GM23338 (cell line): ENCODE measurements around the gene LEPR. TPM values are rescaled to one million over a fixed set of nuclear protein-coding genes. Genes with fewer than 3 reads are reported as not detected.

Experiments
- ATAC-seq: fragments of 200-7000 bp; cut with Tn5 transposase; 3 replicates; pipeline ENCODE4 v1.9.1; 2020
- DNase-seq: peaks from one replicate; pipeline ENCODE4 v3.0.0-alpha.2; 2015; ENCODE audit warnings: low spot score
- H2AFZ ChIP-seq: fragments of 200-600 bp; sonication (generic); 2 replicates; pipeline ENCODE4 v1.8.0; 2016; ENCODE audit warnings: antibody characterized with exemption, mild to moderate bottlenecking, moderate library complexity
- H3F3A ChIP-seq: fragments of 200-600 bp; sonication (generic); replicated peaks from 2 replicates; pipeline ENCODE4 v1.8.0; 2017; ENCODE audit warnings: antibody characterized with exemption, mixed run types, low read depth
- H3K27ac ChIP-seq: fragments of 200-600 bp; sonication (generic); 2 replicates; pipeline ENCODE4 v1.6.1; 2016; ENCODE audit warnings: low read depth
- H3K27me3 ChIP-seq: fragments of 200-600 bp; sonication (generic); 2 replicates; pipeline ENCODE4 v1.8.0; 2016; ENCODE audit warnings: mild to moderate bottlenecking, mixed run types, moderate library complexity; ENCODE audit not compliant: insufficient read depth
- H3K36me3 ChIP-seq: fragments of 200-600 bp; sonication (generic); 2 replicates; pipeline ENCODE4 v1.8.0; 2016; ENCODE audit warnings: mild to moderate bottlenecking; ENCODE audit not compliant: insufficient read depth
- H3K4me1 ChIP-seq: fragments of 200-600 bp; sonication (generic); 2 replicates; pipeline ENCODE4 v1.8.0; 2016; ENCODE audit warnings: mild to moderate bottlenecking, moderate library complexity; ENCODE audit not compliant: insufficient read depth
- H3K4me2 ChIP-seq: fragments of 200-600 bp; sonication (generic); 2 replicates; pipeline ENCODE4 v1.7.1; 2017; ENCODE audit warnings: mixed run types
- H3K4me3 ChIP-seq: fragments of 200-600 bp; sonication (generic); 2 replicates; pipeline ENCODE4 v1.6.1; 2016; ENCODE audit warnings: mixed run types
- H3K79me2 ChIP-seq: fragments of 200-600 bp; sonication (generic); replicated peaks from 2 replicates; pipeline ENCODE4 v1.8.0; 2017; ENCODE audit warnings: mild to moderate bottlenecking; ENCODE audit not compliant: insufficient read depth
- H3K9me2 ChIP-seq: fragments of 200-600 bp; sonication (generic); 2 replicates; pipeline ENCODE4 v1.8.0; 2017; ENCODE audit not compliant: insufficient read depth
- H4K20me1 ChIP-seq: fragments of 200-600 bp; sonication (generic); replicated peaks from 2 replicates; pipeline ENCODE4 v1.8.0; 2017; ENCODE audit warnings: mild to moderate bottlenecking; ENCODE audit not compliant: insufficient read depth
- H3K27ac Mint-ChIP-seq: 2 replicates; pipeline ENCODE4 v1.8.0; 2020; ENCODE audit warnings: inconsistent platforms, mild to moderate bottlenecking, moderate library complexity, mixed read lengths
- H3K27me3 Mint-ChIP-seq: 3 replicates; pipeline ENCODE4 v1.8.0; 2022; ENCODE audit warnings: low read depth, mild to moderate bottlenecking, moderate library complexity, mixed read lengths, inconsistent platforms; ENCODE audit not compliant: insufficient read depth, poor library complexity
- H3K36me3 Mint-ChIP-seq: 3 replicates; pipeline ENCODE4 v1.8.0; 2021; ENCODE audit warnings: low read depth, mild to moderate bottlenecking, inconsistent platforms, moderate library complexity, mixed read lengths
- H3K4me1 Mint-ChIP-seq: 3 replicates; pipeline ENCODE4 v1.8.0; 2020; ENCODE audit warnings: mild to moderate bottlenecking, inconsistent platforms, mixed read lengths
- H3K4me3 Mint-ChIP-seq: 3 replicates; pipeline ENCODE4 v1.8.0; 2021; ENCODE audit warnings: moderate library complexity, mild to moderate bottlenecking, inconsistent platforms, mixed read lengths
- H3K9me3 Mint-ChIP-seq: 3 replicates; pipeline ENCODE4 v1.8.0; 2020; ENCODE audit warnings: moderate library complexity, mild to moderate bottlenecking, inconsistent platforms, mixed read lengths
- EZH2phosphoT487 ChIP-seq: fragments of 200-600 bp; sonication (generic); IDR thresholded peaks from one replicate; pipeline ENCODE4 v1.8.1; 2018; ENCODE audit warnings: antibody characterized with exemption; ENCODE audit not compliant: unreplicated experiment
- NANOG ChIP-seq: IDR thresholded peaks from 2 replicates; pipeline ENCODE4 v1.6.1; 2016; ENCODE audit warnings: antibody characterized with exemption, borderline replicate concordance
- POLR2AphosphoS5 ChIP-seq: IDR thresholded peaks from 2 replicates; pipeline ENCODE4 v1.6.1; 2016; ENCODE audit warnings: antibody characterized with exemption, low read depth
- STAT1 ChIP-seq: IDR thresholded peaks from one replicate; pipeline ENCODE4 v1.6.1; 2016; ENCODE audit warnings: antibody characterized with exemption; ENCODE audit not compliant: unreplicated experiment
- ZNF331 ChIP-seq: fragments of 250-450 bp; sonication (Bioruptor Pico); IDR thresholded peaks from 2 replicates; pipeline ENCODE4 v1.5.0; 2020; ENCODE audit warnings: low read depth, mild to moderate bottlenecking, moderate library complexity
- long read RNA-seq: library from polyadenylated mRNA; unstranded; transcript quantifications from one replicate; pipeline ENCODE4 v2.0.0, GENCODE V29; 2020; ENCODE audit not compliant: unreplicated experiment
- polyA plus RNA-seq: library from polyadenylated mRNA; unstranded; fragments of >200 nt; fragmentation: Nextera tagmentation; extraction: Ambion mirVana; gene quantifications from 2 replicates; pipeline ENCODE4 v1.2.1, GENCODE V29; 2016
- total RNA-seq: library from RNA; depleted of rRNA; stranded (reverse); fragments of >200 nt; shearing (Covaris generic); gene quantifications from 2 replicates; pipeline ENCODE4 v1.2.3, GENCODE V29; 2014; rRNA removed
- TF ChIP-seq, protein P1 (sequence below), 2 experiments: fragments of 200-600 bp in 1 of 2; sonication (generic) in 1 of 2; conservative IDR thresholded peaks; 2 replicates each; pipeline versions ENCODE4 v1.5.1 to v1.6.1; 2016 to 2017; ENCODE audit warnings: antibody characterized with exemption in 2 of 2, low read depth in 2 of 2, mild to moderate bottlenecking in 2 of 2, moderate library complexity in 1 of 2
- TF ChIP-seq, protein P2 (sequence below): IDR thresholded peaks from 2 replicates; pipeline ENCODE4 v1.6.1; 2016; ENCODE audit warnings: antibody characterized with exemption

LEPR gene, protein sequence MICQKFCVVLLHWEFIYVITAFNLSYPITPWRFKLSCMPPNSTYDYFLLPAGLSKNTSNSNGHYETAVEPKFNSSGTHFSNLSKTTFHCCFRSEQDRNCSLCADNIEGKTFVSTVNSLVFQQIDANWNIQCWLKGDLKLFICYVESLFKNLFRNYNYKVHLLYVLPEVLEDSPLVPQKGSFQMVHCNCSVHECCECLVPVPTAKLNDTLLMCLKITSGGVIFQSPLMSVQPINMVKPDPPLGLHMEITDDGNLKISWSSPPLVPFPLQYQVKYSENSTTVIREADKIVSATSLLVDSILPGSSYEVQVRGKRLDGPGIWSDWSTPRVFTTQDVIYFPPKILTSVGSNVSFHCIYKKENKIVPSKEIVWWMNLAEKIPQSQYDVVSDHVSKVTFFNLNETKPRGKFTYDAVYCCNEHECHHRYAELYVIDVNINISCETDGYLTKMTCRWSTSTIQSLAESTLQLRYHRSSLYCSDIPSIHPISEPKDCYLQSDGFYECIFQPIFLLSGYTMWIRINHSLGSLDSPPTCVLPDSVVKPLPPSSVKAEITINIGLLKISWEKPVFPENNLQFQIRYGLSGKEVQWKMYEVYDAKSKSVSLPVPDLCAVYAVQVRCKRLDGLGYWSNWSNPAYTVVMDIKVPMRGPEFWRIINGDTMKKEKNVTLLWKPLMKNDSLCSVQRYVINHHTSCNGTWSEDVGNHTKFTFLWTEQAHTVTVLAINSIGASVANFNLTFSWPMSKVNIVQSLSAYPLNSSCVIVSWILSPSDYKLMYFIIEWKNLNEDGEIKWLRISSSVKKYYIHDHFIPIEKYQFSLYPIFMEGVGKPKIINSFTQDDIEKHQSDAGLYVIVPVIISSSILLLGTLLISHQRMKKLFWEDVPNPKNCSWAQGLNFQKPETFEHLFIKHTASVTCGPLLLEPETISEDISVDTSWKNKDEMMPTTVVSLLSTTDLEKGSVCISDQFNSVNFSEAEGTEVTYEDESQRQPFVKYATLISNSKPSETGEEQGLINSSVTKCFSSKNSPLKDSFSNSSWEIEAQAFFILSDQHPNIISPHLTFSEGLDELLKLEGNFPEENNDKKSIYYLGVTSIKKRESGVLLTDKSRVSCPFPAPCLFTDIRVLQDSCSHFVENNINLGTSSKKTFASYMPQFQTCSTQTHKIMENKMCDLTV
- 3.8 and 4.7 TPM in 2 replicates for total RNA-seq
- polyA plus RNA-seq: 1.5 and 2.1 TPM in 2 replicates
- long read RNA-seq, partial matches to known transcripts: 0 of 1 reads
- long read RNA-seq, other reads (novel, unspliced or antisense): 1 of 1 reads

DNA sequence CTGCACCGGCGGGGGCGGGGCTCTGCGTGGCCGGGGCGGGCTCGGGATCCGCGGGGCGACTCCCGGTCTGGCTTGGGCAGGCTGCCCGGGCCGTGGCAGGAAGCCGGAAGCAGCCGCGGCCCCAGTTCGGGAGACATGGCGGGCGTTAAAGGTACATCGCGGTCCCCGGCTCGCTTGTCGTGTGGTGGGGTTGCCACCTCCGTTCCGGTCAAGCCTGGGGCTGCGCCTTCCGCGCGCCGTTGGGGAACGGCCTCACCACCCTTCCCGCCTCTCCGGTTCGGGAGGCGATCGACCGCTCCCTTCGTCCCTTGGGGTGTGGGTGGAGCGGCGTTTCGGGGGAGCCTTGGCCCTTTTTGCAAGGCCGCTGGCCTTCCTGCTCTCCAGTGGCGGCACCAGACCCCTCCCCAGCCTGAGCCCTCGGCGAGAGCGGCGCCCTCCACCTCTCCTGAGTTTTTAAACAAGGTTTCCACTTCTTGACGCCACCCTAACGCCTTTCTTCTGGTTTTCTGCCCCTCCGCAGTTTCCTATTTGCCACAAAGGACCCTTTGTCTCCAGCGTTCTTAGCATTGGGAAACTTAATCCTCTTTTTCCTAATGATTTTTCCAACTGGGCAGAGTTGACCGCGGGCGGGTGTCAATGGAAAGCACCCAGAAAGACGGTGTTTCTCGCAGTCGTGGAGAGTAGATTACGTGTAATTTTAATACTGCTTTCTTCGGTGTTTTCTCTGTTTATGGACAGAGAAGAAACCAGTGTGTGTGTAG lies at the start of gene LEPR, which contains the start of gene LEPROT:
Gene LEPR, plus strand, starts transcription at position 79 of the 761 bp plus-strand sequence. CDS start 144,898 bp downstream, outside the sequence.
Gene LEPROT, plus strand, starts transcription at position 79 of the 761 bp plus-strand sequence. Its CDS starts 57 bp downstream, at position 136.
- Histone ChIP-seq H3K27ac (peak within 1 kb of the TSS; percentile 98), H3K36me3 (no peaks in the 10 kb centered on the region), H3K79me2 (peaks cover 42% of the 10 kb centered on the region), H3K4me1 (peaks cover 39% of the 10 kb centered on the region), H3K4me3 (peak within 1 kb of the TSS; percentile 82), H3K4me2 (peak within 1 kb of the TSS; percentile 86), H3F3A (peaks cover 11% of the 10 kb centered on the region; the same call in 1 of the 2 replicates), H2AFZ (peak within 1 kb of the TSS; percentile 67), H3K9me2 (no peaks in the 10 kb centered on the region), H3K27me3 (no peaks in the 10 kb centered on the region), H4K20me1 (no peaks in the 10 kb centered on the region)
- ATAC-seq: peak; percentile 76
- Mint-ChIP-seq H3K27ac (peak within 1 kb of the TSS; percentile 95), H3K36me3 (peaks cover 5% of the 10 kb centered on the region), H3K4me3 (no peak within 1 kb of the TSS; the same call in 2 of the 3 replicates), H3K27me3 (peaks cover 3% of the 10 kb centered on the region), H3K9me3 (peaks cover 6% of the 10 kb centered on the region; the same call in 1 of the 3 replicates), H3K4me1 (peaks cover 41% of the 10 kb centered on the region)
- peak; percentile 71 for DNase-seq
- TF ChIP-seq POLR2AphosphoS5: peak; percentile 72
- TF ChIP-seq, protein P1, sequence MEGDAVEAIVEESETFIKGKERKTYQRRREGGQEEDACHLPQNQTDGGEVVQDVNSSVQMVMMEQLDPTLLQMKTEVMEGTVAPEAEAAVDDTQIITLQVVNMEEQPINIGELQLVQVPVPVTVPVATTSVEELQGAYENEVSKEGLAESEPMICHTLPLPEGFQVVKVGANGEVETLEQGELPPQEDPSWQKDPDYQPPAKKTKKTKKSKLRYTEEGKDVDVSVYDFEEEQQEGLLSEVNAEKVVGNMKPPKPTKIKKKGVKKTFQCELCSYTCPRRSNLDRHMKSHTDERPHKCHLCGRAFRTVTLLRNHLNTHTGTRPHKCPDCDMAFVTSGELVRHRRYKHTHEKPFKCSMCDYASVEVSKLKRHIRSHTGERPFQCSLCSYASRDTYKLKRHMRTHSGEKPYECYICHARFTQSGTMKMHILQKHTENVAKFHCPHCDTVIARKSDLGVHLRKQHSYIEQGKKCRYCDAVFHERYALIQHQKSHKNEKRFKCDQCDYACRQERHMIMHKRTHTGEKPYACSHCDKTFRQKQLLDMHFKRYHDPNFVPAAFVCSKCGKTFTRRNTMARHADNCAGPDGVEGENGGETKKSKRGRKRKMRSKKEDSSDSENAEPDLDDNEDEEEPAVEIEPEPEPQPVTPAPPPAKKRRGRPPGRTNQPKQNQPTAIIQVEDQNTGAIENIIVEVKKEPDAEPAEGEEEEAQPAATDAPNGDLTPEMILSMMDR (conservative IDR thresholded peaks at IDR 0.05; ENCODE audit: low read depth in 2 of 2): no peak

GRCh38 chr1:65371544-65371943 lies 48.9 kb upstream of the LEPR start:
- H3K36me3 ChIP-seq: no peaks in the 10 kb centered on the region
- H3K27me3 ChIP-seq: no peaks in the 10 kb centered on the region
- H3K27me3 Mint-ChIP-seq: no peaks in the 10 kb centered on the region
- no peak overlapping the region for H3K27ac ChIP-seq
- no peaks in the 10 kb centered on the region for H3K4me1 ChIP-seq
- no peak overlapping the region for H3K4me3 Mint-ChIP-seq
- H3K4me2 ChIP-seq: no peak overlapping the region
- no peaks in the 10 kb centered on the region for H3K79me2 ChIP-seq
- no peaks in the 10 kb centered on the region for H3K9me3 Mint-ChIP-seq
- no peak overlapping the region for H3K4me3 ChIP-seq
- ATAC-seq: no peak
- no peaks in the 10 kb centered on the region for H3F3A ChIP-seq
- no peaks in the 10 kb centered on the region for H3K9me2 ChIP-seq
- no peak for DNase-seq
- H2AFZ ChIP-seq: no peak overlapping the region
- H3K27ac Mint-ChIP-seq: no peak overlapping the region
- no peaks in the 10 kb centered on the region; the same call in 2 of the 3 replicates for H3K4me1 Mint-ChIP-seq
- TF ChIP-seq, protein P2, sequence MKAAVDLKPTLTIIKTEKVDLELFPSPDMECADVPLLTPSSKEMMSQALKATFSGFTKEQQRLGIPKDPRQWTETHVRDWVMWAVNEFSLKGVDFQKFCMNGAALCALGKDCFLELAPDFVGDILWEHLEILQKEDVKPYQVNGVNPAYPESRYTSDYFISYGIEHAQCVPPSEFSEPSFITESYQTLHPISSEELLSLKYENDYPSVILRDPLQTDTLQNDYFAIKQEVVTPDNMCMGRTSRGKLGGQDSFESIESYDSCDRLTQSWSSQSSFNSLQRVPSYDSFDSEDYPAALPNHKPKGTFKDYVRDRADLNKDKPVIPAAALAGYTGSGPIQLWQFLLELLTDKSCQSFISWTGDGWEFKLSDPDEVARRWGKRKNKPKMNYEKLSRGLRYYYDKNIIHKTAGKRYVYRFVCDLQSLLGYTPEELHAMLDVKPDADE: no peak
- TF ChIP-seq POLR2AphosphoS5 (no peak), ZNF331 (CRISPR knock-in tag) (no peak), NANOG (no peak), EZH2phosphoT487 (no peak), STAT1 (no peak)
- TF ChIP-seq, protein P1 (conservative IDR thresholded peaks at IDR 0.05; ENCODE audit: low read depth in 2 of 2): no peak
- no peaks in the 10 kb centered on the region for H4K20me1 ChIP-seq
- no peaks in the 10 kb centered on the region for H3K36me3 Mint-ChIP-seq
